H1 (cell line): ENCODE results near the gene CALY. TPM values are rescaled to one million over a fixed set of nuclear protein-coding genes. Genes with fewer than 3 reads are reported as not detected.

Source experiments
- CTCF ChIA-PET: fragments of 300-600 bp; sonication (Branson Sonifier 250); formaldehyde crosslinking; loops from one replicate; lab custom pipeline; 2021; ENCODE audit not compliant: partially characterized antibody; lab: Charles Lee
- POLR2A ChIA-PET: fragments of 300-600 bp; sonication (Branson Sonifier 250); formaldehyde crosslinking; loops from one replicate; lab custom pipeline; 2021; ENCODE audit warnings: inconsistent platforms; ENCODE audit not compliant: partially characterized antibody; lab: Charles Lee
- DNase-seq, 2 experiments: peaks; one replicate each; pipeline versions ENCODE4 v3.0.0 to v3.0.0-alpha.2; 2010 to 2022; ENCODE audit warnings: low spot score in 2 of 2, low read depth in 1 of 2, mixed read lengths in 1 of 2
- FAIRE-seq: peaks from 2 replicates; lab custom pipeline; 2011; peaks lifted over from hg19 to GRCh38; lab: Jason Lieb, UNC
- H2AFZ ChIP-seq: 2 replicates; pipeline ENCODE4 v1.8.1; 2012; ENCODE audit warnings: low read length, inconsistent platforms
- H2AK5ac ChIP-seq: 2 replicates; pipeline ENCODE4 v1.6.1; 2013; ENCODE audit warnings: low read depth, low read length
- H2BK120ac ChIP-seq: replicated peaks from 2 replicates; pipeline ENCODE3; 2013; ENCODE audit warnings: low read depth, low read length, inconsistent platforms
- H2BK12ac ChIP-seq: 2 replicates; pipeline ENCODE4 v1.6.1; 2013; ENCODE audit warnings: low read depth, low read length
- H2BK15ac ChIP-seq: 2 replicates; pipeline ENCODE4 v1.6.1; 2013; ENCODE audit warnings: low read length
- H2BK20ac ChIP-seq: 2 replicates; pipeline ENCODE4 v1.6.1; 2013; ENCODE audit warnings: low read length
- H2BK5ac ChIP-seq: 2 replicates; pipeline ENCODE4 v1.6.1; 2013; ENCODE audit warnings: low read depth, low read length
- H3K14ac ChIP-seq: 2 replicates; pipeline ENCODE4 v1.6.1; 2013; ENCODE audit warnings: inconsistent platforms; ENCODE audit not compliant: insufficient read length
- H3K18ac ChIP-seq: 2 replicates; pipeline ENCODE4 v1.6.1; 2013; ENCODE audit warnings: low read length; ENCODE audit errors: extremely low read depth
- H3K23ac ChIP-seq: 2 replicates; pipeline ENCODE4 v1.6.1; 2013; ENCODE audit warnings: inconsistent platforms; ENCODE audit not compliant: insufficient read length
- H3K23me2 ChIP-seq: 2 replicates; pipeline ENCODE4 v1.6.1; 2013; ENCODE audit warnings: low read depth, low read length
- H3K27ac ChIP-seq: 2 replicates; pipeline ENCODE4 v1.6.1; 2011; ENCODE audit warnings: low read depth, low read length, inconsistent platforms
- H3K27me3 ChIP-seq, 4 experiments: replicated peaks in 1 of 4; 1 replicate in 1 of 4; 2 replicates in 3 of 4; pipeline versions ENCODE4 v1.6.1 to v1.8.1; 2011 to 2013; ENCODE audit warnings: low read length in 3 of 4, mild to moderate bottlenecking in 3 of 4, inconsistent platforms in 2 of 4, mixed read lengths in 2 of 4, moderate library complexity in 1 of 4; ENCODE audit not compliant: control insufficient read depth in 3 of 4, insufficient read depth in 3 of 4; ENCODE audit errors: extremely low read depth in 1 of 4
- H3K36me3 ChIP-seq, 4 experiments: 2 replicates each; pipeline versions ENCODE4 v1.6.1 to v1.8.1; 2011 to 2013; ENCODE audit warnings: mild to moderate bottlenecking in 4 of 4, low read length in 3 of 4, moderate library complexity in 2 of 4, control low read depth in 1 of 4, inconsistent platforms in 1 of 4; ENCODE audit not compliant: insufficient read depth in 4 of 4, control insufficient read depth in 2 of 4
- H3K4ac ChIP-seq: replicated peaks from 2 replicates; pipeline ENCODE3; 2013; ENCODE audit warnings: low read length, low read depth, mixed read lengths, inconsistent platforms; ENCODE audit not compliant: insufficient read length
- H3K4me1 ChIP-seq, 4 experiments: replicated peaks in 1 of 4; 1 replicate in 1 of 4; 2 replicates in 3 of 4; pipeline versions ENCODE4 v1.6.1 to v1.8.1; 2011 to 2013; ENCODE audit warnings: low read length in 3 of 4, inconsistent platforms in 2 of 4, mixed read lengths in 1 of 4; ENCODE audit not compliant: insufficient read depth in 4 of 4, control insufficient read depth in 3 of 4
- H3K4me2 ChIP-seq, 2 experiments: 2 replicates each; pipeline versions ENCODE4 v1.6.1 to v1.8.1; 2011 to 2013; ENCODE audit warnings: low read depth in 2 of 2, low read length in 2 of 2, control low read depth in 1 of 2, inconsistent platforms in 1 of 2, mild to moderate bottlenecking in 1 of 2; ENCODE audit not compliant: insufficient read depth in 1 of 2
- H3K4me3 ChIP-seq, 4 experiments: fragments of 200-600, 300-600 bp in 1 of 4; sonication (generic), shearing (Covaris generic), sonication (Bioruptor Twin) in 1 of 4; 2 replicates each; pipeline versions ENCODE4 v1.5.1 to v1.8.1; 2011 to 2016; ENCODE audit warnings: low read length in 4 of 4, low read depth in 3 of 4, control low read depth in 2 of 4, inconsistent platforms in 2 of 4, mild to moderate bottlenecking in 2 of 4, mixed read lengths in 1 of 4, moderate library complexity in 1 of 4; ENCODE audit not compliant: insufficient read depth in 2 of 4; ENCODE audit errors: extremely low read depth in 1 of 4
- H3K56ac ChIP-seq: replicated peaks from 2 replicates; pipeline ENCODE3; 2013; ENCODE audit warnings: low read depth, mild to moderate bottlenecking, mixed read lengths, low read length, inconsistent platforms; ENCODE audit not compliant: insufficient read length
- H3K79me1 ChIP-seq: 2 replicates; pipeline ENCODE4 v1.6.1; 2013; ENCODE audit warnings: low read depth, low read length, control low read depth
- H3K79me2 ChIP-seq, 2 experiments: 2 replicates each; pipeline versions ENCODE4 v1.6.1 to v1.8.1; 2012 to 2013; ENCODE audit warnings: low read length in 2 of 2, mild to moderate bottlenecking in 2 of 2, inconsistent platforms in 1 of 2; ENCODE audit not compliant: insufficient read depth in 2 of 2, control insufficient read depth in 1 of 2
- H3K9ac ChIP-seq, 4 experiments: replicated peaks in 1 of 4; 1 replicate in 1 of 4; 2 replicates in 3 of 4; pipeline versions ENCODE4 v1.6.1 to v1.8.1; 2011 to 2013; ENCODE audit warnings: low read depth in 3 of 4, low read length in 3 of 4, control low read depth in 2 of 4, mild to moderate bottlenecking in 2 of 4, moderate library complexity in 2 of 4, inconsistent platforms in 1 of 4; ENCODE audit errors: extremely low read depth in 1 of 4
- H3K9me3 ChIP-seq, 2 experiments: 2 replicates each; pipeline versions ENCODE4 v1.6.1 to v1.8.1; 2012 to 2013; ENCODE audit warnings: mild to moderate bottlenecking in 2 of 2, moderate library complexity in 2 of 2, control low read depth in 1 of 2, inconsistent platforms in 1 of 2, low read depth in 1 of 2, low read length in 1 of 2, mixed read lengths in 1 of 2; ENCODE audit not compliant: insufficient read depth in 2 of 2
- H4K20me1 ChIP-seq, 2 experiments: replicated peaks in 1 of 2; 2 replicates each; pipeline versions ENCODE3 to v1.8.1; 2011 to 2013; ENCODE audit warnings: inconsistent platforms in 2 of 2, low read length in 2 of 2, mild to moderate bottlenecking in 1 of 2; ENCODE audit not compliant: insufficient read depth in 2 of 2, control insufficient read depth in 1 of 2
- H4K5ac ChIP-seq: 2 replicates; pipeline ENCODE4 v1.6.1; 2013; ENCODE audit warnings: low read length, low read depth, mixed read lengths, inconsistent platforms; ENCODE audit not compliant: insufficient read length
- H4K8ac ChIP-seq: 2 replicates; pipeline ENCODE4 v1.8.0; 2013; ENCODE audit warnings: mild to moderate bottlenecking, moderate library complexity, low read length, inconsistent platforms; ENCODE audit not compliant: insufficient read depth; ENCODE audit errors: extremely low read depth
- H4K91ac ChIP-seq: replicated peaks from 2 replicates; pipeline ENCODE3; 2013; ENCODE audit warnings: low read length, mixed read lengths, inconsistent platforms; ENCODE audit not compliant: insufficient read length
- BACH1 ChIP-seq: IDR thresholded peaks from 2 replicates; pipeline ENCODE4 v1.6.1; 2012; ENCODE audit warnings: low read length, improper control_type of control experiment
- CHD1 ChIP-seq: IDR thresholded peaks from 2 replicates; pipeline ENCODE4 v1.6.1; 2012; ENCODE audit warnings: low read depth, low read length, improper control_type of control experiment
- CHD2 ChIP-seq: IDR thresholded peaks from 2 replicates; pipeline ENCODE4 v1.6.1; 2012; ENCODE audit warnings: low read length, improper control_type of control experiment
- CTBP2 ChIP-seq: IDR thresholded peaks from 2 replicates; pipeline ENCODE4 v1.7.0; 2011; ENCODE audit warnings: borderline replicate concordance, mild to moderate bottlenecking, moderate library complexity, mixed read lengths, low read length; ENCODE audit not compliant: insufficient read depth, insufficient read length
- CTCF ChIP-seq, 3 experiments: IDR thresholded peaks; 1 replicate in 2 of 3; 2 replicates in 1 of 3; pipeline versions ENCODE4 v1.5.1 to v1.6.1; 2011; ENCODE audit warnings: low read length in 3 of 3, mild to moderate bottlenecking in 3 of 3, inconsistent platforms in 2 of 3, low read depth in 1 of 3, moderate library complexity in 1 of 3; ENCODE audit not compliant: insufficient read depth in 1 of 3; ENCODE audit errors: control extremely low read depth in 1 of 3
- FOSL1 ChIP-seq: IDR thresholded peaks from 2 replicates; pipeline ENCODE4 v1.6.1; 2011; ENCODE audit warnings: mild to moderate bottlenecking, low read depth, low read length, moderate library complexity; ENCODE audit not compliant: insufficient read depth
- KDM5A ChIP-seq: fragments of 200-600 bp; IDR thresholded peaks from 2 replicates; pipeline ENCODE4 v1.7.1; 2012; ENCODE audit warnings: mild to moderate bottlenecking, low read length, inconsistent platforms, mixed read lengths
- POLR2A ChIP-seq, 2 experiments: IDR thresholded peaks; 1 replicate in 1 of 2; 2 replicates in 1 of 2; pipeline ENCODE4 v1.6.1; 2011; ENCODE audit warnings: low read depth in 2 of 2, low read length in 2 of 2, mild to moderate bottlenecking in 2 of 2; ENCODE audit errors: control extremely low read depth in 1 of 2
- RXRA ChIP-seq: IDR thresholded peaks from 2 replicates; pipeline ENCODE4 v1.6.1; 2011; ENCODE audit warnings: low read depth, mild to moderate bottlenecking, low read length, moderate library complexity; ENCODE audit not compliant: insufficient read depth
- SP1 ChIP-seq: IDR thresholded peaks from 2 replicates; pipeline ENCODE4 v1.6.1; 2011; ENCODE audit warnings: low read depth, low read length
- SRF ChIP-seq: IDR thresholded peaks from 2 replicates; pipeline ENCODE4 v1.6.1; 2011; ENCODE audit warnings: mild to moderate bottlenecking, low read depth, low read length, moderate library complexity
- YY1 ChIP-seq: IDR thresholded peaks from 2 replicates; pipeline ENCODE4 v1.6.1; 2011; ENCODE audit warnings: low read depth, mild to moderate bottlenecking, low read length
- WGBS, 2 experiments: shearing (Covaris generic) in 1 of 2; methylation state at CpG; one replicate each; pipeline versions ENCODE4 v1.1.6 to v1.1.7; 2013 to 2015; ENCODE audit warnings: low lambda C conversion rate in 2 of 2, mixed read lengths in 2 of 2, inconsistent platforms in 1 of 2, low coverage in 1 of 2, missing lambda C conversion rate in 1 of 2; ENCODE audit not compliant: insufficient replicate concordance in 2 of 2, insufficient coverage in 1 of 2, insufficient read length in 1 of 2; ENCODE audit errors: extremely low coverage in 1 of 2, missing lambda C conversion rate in 1 of 2; 5-methylcytosine and 5-hydroxymethylcytosine counted together
- polyA plus RNA-seq, 7 experiments: library from polyadenylated mRNA; depleted of rRNA in 3 of 7; stranded (reverse) in 5 of 7; unstranded in 2 of 7; fragments of >200 nt in 5 of 7; fragments of 200-250 nt in 2 of 7; gene quantifications; 1 replicate in 5 of 7; 2 replicates in 1 of 7; 4 replicates in 1 of 7; pipeline versions ENCODE4 v1.2.1 to v1.2.3, GENCODE V29; 2011 to 2013; ENCODE audit warnings: missing spikeins in 2 of 7, mixed read lengths in 2 of 7
- total RNA-seq: library from RNA; stranded (reverse); fragmentation: NEBNext Ultra II Directional; extraction: Animal tissue kit (Norgen Biotek cat#: 25700); gene quantifications from 2 replicates; pipeline ENCODE4 v1.2.1, GENCODE V29; 2021

Gene CALY
- total and polyA plus RNA-seq, 2 of the 8 experiments (the other 6 are each of a cell fraction or from before 2014, with no cell fraction given): 1.3 to 1.5 TPM

GRCh38 chr10:133298466-133298865 is 38.2 kb downstream of the CALY start:
- no peak overlapping the region for H3K4me3 ChIP-seq
- peaks cover 0 to 8% of the 10 kb centered on the region in 2 experiments; a peak in 1 of 4 replicates for H3K79me2 ChIP-seq
- no peak overlapping the region for H2BK12ac ChIP-seq
- no peaks in the 10 kb centered on the region for H3K27me3 ChIP-seq
- ChIA-PET POLR2A (no interaction called here), CTCF (interaction anchor here (0.6 to 1.8 kb wide), 2 partner anchors 244 to 394 kb away, joined by 4 to 6 read pairs; no protein-coding TSS in a partner anchor)
- H3K23ac ChIP-seq: no peak overlapping the region
- no peaks in the 10 kb centered on the region; the same call in 1 of the 2 replicates for H3K23me2 ChIP-seq
- H3K27ac ChIP-seq: no peak overlapping the region
- no peak overlapping the region for H2AK5ac ChIP-seq
- no peak for DNase-seq
- no peak overlapping the region for H3K9ac ChIP-seq
- no peak overlapping the region for H2BK20ac ChIP-seq
- H3K18ac ChIP-seq: no peak overlapping the region
- H2BK15ac ChIP-seq: no peak overlapping the region
- peaks cover 21 to 53% (median 43%) of the 10 kb centered on the region in 4 experiments for H3K36me3 ChIP-seq
- H3K4me1 ChIP-seq: no peaks in the 10 kb centered on the region
- no peak overlapping the region for H2BK5ac ChIP-seq
- no peak overlapping the region for H2AFZ ChIP-seq
- peaks cover 1 to 13% of the 10 kb centered on the region in 2 experiments for H4K20me1 ChIP-seq
- no peak overlapping the region for H3K14ac ChIP-seq
- no peak overlapping the region for H2BK120ac ChIP-seq
- no peaks in the 10 kb centered on the region for H3K9me3 ChIP-seq
- H4K91ac ChIP-seq: no peak overlapping the region
- H3K4ac ChIP-seq: no peak overlapping the region
- no peak overlapping the region for H4K5ac ChIP-seq
- H3K79me1 ChIP-seq: peaks cover 7% of the 10 kb centered on the region
- H4K8ac ChIP-seq: no peak overlapping the region
- no peak overlapping the region for H3K4me2 ChIP-seq
- FAIRE-seq: no peak
- H3K56ac ChIP-seq: no peak overlapping the region
- 95% methylated on average over 13 of the region's 14 CpGs; no CpG with 5 or more reads in 1 of the 2 experiments for WGBS, 2 experiments
- no peak for TF ChIP-seq SRF
- no peak for TF ChIP-seq FOSL1
- TF ChIP-seq RXRA: no peak
- TF ChIP-seq YY1: no peak
- no peak for TF ChIP-seq POLR2A (IDR thresholded peaks at IDR 0.05; ENCODE audit: control extremely low read depth in 1 of 2, low read depth in 2 of 2, low read length in 2 of 2)
- no peak for TF ChIP-seq CTCF (IDR thresholded peaks at IDR 0.05; ENCODE audit: control extremely low read depth in 1 of 3, insufficient read depth in 1 of 3, low read depth in 1 of 3, low read length in 3 of 3)
- no peak for TF ChIP-seq CHD2
- TF ChIP-seq SP1: no peak
- TF ChIP-seq BACH1: no peak
- no peak for TF ChIP-seq CHD1
- TF ChIP-seq CTBP2: no peak
- TF ChIP-seq KDM5A: no peak
